CD14-positive monocyte (primary cell): ENCODE data around the gene GPI. TPM values are rescaled to one million over a fixed set of nuclear protein-coding genes. Genes with fewer than 3 reads are reported as not detected.
A peak's percentile ranks its signal among the peaks of the same experiment; 100 is the strongest.

Experiments used
- DNase-seq, 3 donors: peaks; one replicate each; pipeline ENCODE4 v3.0.0-alpha.2; 2011 to 2022
- H2AFZ ChIP-seq: 2 replicates; pipeline ENCODE4 v1.6.0; 2012; ENCODE audit warnings: mild to moderate bottlenecking, low read depth, low read length, inconsistent platforms; ENCODE audit not compliant: insufficient read depth, poor library complexity, severe bottlenecking
- H3K27ac ChIP-seq, 2 donors: 1 replicate in 1 of 2; 2 replicates in 1 of 2; pipeline ENCODE4 v1.5.1; 2012 to 2013; ENCODE audit warnings: low read length in 2 of 2, control low read depth in 1 of 2, inconsistent platforms in 1 of 2, low read depth in 1 of 2, mild to moderate bottlenecking in 1 of 2
- H3K27me3 ChIP-seq, 2 donors: one replicate each; pipeline versions ENCODE4 v1.6.0 to v1.6.1; 2011 to 2013; ENCODE audit warnings: low read length in 2 of 2; ENCODE audit not compliant: control insufficient read depth in 2 of 2, insufficient read depth in 2 of 2
- H3K36me3 ChIP-seq, 2 donors: replicated peaks in 1 of 2; 1 replicate in 1 of 2; 2 replicates in 1 of 2; pipeline versions ENCODE4 v1.5.1 to v1.6.1; 2012 to 2013; ENCODE audit warnings: low read length in 2 of 2, control low read depth in 1 of 2, inconsistent platforms in 1 of 2, mild to moderate bottlenecking in 1 of 2; ENCODE audit not compliant: insufficient read depth in 2 of 2, control insufficient read depth in 1 of 2
- H3K4me1 ChIP-seq, 2 donors: 1 replicate in 1 of 2; 2 replicates in 1 of 2; pipeline versions ENCODE4 v1.5.1 to v1.6.1; 2012 to 2013; ENCODE audit warnings: low read length in 2 of 2, control low read depth in 1 of 2, inconsistent platforms in 1 of 2, mild to moderate bottlenecking in 1 of 2, moderate library complexity in 1 of 2; ENCODE audit not compliant: insufficient read depth in 2 of 2, control insufficient read depth in 1 of 2
- H3K4me2 ChIP-seq: replicated peaks from 2 replicates; pipeline ENCODE3; 2012; ENCODE audit warnings: low read length, moderate library complexity, mild to moderate bottlenecking; ENCODE audit not compliant: poor library complexity, severe bottlenecking; ENCODE audit errors: extremely low read depth
- H3K4me3 ChIP-seq, 3 experiments: fragments of 200-600 bp in 1 of 3; sonication (generic) in 1 of 3; replicated peaks in 1 of 3; 1 replicate in 2 of 3; 2 replicates in 1 of 3; pipeline ENCODE4 v1.5.1; 2011 to 2013; ENCODE audit warnings: low read length in 3 of 3, mild to moderate bottlenecking in 3 of 3, control low read depth in 2 of 3, low read depth in 2 of 3, inconsistent platforms in 1 of 3, moderate library complexity in 1 of 3
- H3K79me2 ChIP-seq: 2 replicates; pipeline ENCODE4 v1.6.0; 2012; ENCODE audit warnings: mild to moderate bottlenecking, control low read depth, inconsistent platforms, low read length, moderate library complexity; ENCODE audit not compliant: insufficient read depth
- H3K9ac ChIP-seq: 2 replicates; pipeline ENCODE4 v1.6.0; 2017; ENCODE audit warnings: low read length, mild to moderate bottlenecking; ENCODE audit not compliant: insufficient read depth, poor library complexity, severe bottlenecking
- H3K9me3 ChIP-seq, 2 donors: replicated peaks in 1 of 2; 1 replicate in 1 of 2; 2 replicates in 1 of 2; pipeline versions ENCODE4 v1.5.1 to v1.6.1; 2012 to 2013; ENCODE audit warnings: low read length in 2 of 2, control low read depth in 1 of 2; ENCODE audit not compliant: control insufficient read depth in 1 of 2, insufficient read depth in 1 of 2
- H4K20me1 ChIP-seq: 2 replicates; pipeline ENCODE4 v1.6.0; 2012; ENCODE audit warnings: mild to moderate bottlenecking, low read length, control low read depth, moderate library complexity; ENCODE audit not compliant: insufficient read depth
- H3K27ac Mint-ChIP-seq, 7 donors: one replicate each; pipeline ENCODE4 v1.8.0; 2020; ENCODE audit warnings: mild to moderate bottlenecking in 7 of 7, mixed read lengths in 7 of 7, moderate library complexity in 6 of 7, inconsistent platforms in 2 of 7
- H3K27me3 Mint-ChIP-seq, 3 donors: one replicate each; pipeline ENCODE4 v1.8.0; 2021 to 2022; ENCODE audit warnings: low read depth in 3 of 3, mild to moderate bottlenecking in 3 of 3, mixed read lengths in 3 of 3, moderate library complexity in 3 of 3, inconsistent platforms in 1 of 3
- H3K36me3 Mint-ChIP-seq, 2 donors: one replicate each; pipeline ENCODE4 v1.8.0; 2020; ENCODE audit warnings: mixed read lengths in 2 of 2, inconsistent platforms in 1 of 2, mild to moderate bottlenecking in 1 of 2
- H3K4me1 Mint-ChIP-seq: one replicate; pipeline ENCODE4 v1.8.0; 2020; ENCODE audit warnings: mild to moderate bottlenecking, mixed read lengths
- H3K4me3 Mint-ChIP-seq, 2 donors: one replicate each; pipeline ENCODE4 v1.8.0; 2020; ENCODE audit warnings: mild to moderate bottlenecking in 2 of 2, mixed read lengths in 2 of 2, moderate library complexity in 1 of 2
- H3K9me3 Mint-ChIP-seq, 7 donors: one replicate each; pipeline ENCODE4 v1.8.0; 2020 to 2022; ENCODE audit warnings: mixed read lengths in 7 of 7, mild to moderate bottlenecking in 6 of 7, moderate library complexity in 6 of 7, inconsistent platforms in 2 of 7
- WGBS: methylation state at CpG from one replicate; pipeline ENCODE4 v1.1.5; 2013; ENCODE audit warnings: missing lambda C conversion rate; ENCODE audit not compliant: insufficient coverage; 5-methylcytosine and 5-hydroxymethylcytosine counted together
- intact Hi-C, 2 donors: fragments of 100-400 bp; cut with micrococcal nuclease; formaldehyde crosslinking; loops; one replicate each; pipeline versions ENCODE4 v1.15.0 to v1.15.1; 2023
- polyA plus RNA-seq, 3 donors: library from polyadenylated mRNA; depleted of rRNA in 1 of 3; unstranded in 2 of 3; stranded (reverse) in 1 of 3; fragments of 300-500 nt in 2 of 3; fragments of >200 nt in 1 of 3; fragmentation: Illumina TruSeq in 2 of 3; gene quantifications; 1 replicate in 2 of 3; 2 replicates in 1 of 3; pipeline ENCODE4 v1.2.3, GENCODE V29; 2012 to 2021
- TF ChIP-seq, protein P1 (sequence below): fragments of 200-600 bp; IDR thresholded peaks from one replicate; pipeline ENCODE4 v1.8.0; 2022; ENCODE audit warnings: antibody characterized with exemption, mild to moderate bottlenecking

GPI gene
- polyA plus RNA-seq, 3 donors: 81.2 to 107 (median 95.3) TPM

DNA sequence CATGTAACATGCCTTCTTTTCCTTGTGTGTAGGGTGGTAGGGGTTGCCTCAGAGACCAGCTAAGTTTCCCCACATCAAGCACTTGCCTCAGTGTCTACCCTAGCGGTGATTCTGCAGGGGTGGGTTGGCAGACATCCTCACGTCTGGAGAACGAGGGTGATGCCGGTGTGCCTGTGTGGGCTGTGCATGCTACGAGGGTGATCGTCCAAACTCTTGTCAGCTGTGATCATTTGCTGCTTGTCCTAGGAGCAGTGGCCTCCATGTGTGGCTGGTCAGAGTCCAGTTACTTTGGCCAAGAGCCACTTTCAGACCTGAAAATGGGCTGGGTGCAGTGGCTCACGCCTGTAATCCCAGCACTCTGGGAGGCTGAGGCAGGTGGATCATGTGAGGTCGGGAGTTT is 5.1 kb downstream of the GPI start:
- H3K9me3 Mint-ChIP-seq: no peaks in the 10 kb centered on the region
- no peak overlapping the region for H3K4me2 ChIP-seq
- no peak overlapping the region for H3K9ac ChIP-seq
- peaks cover 39 to 74% of the 10 kb centered on the region in 2 donors for H3K36me3 ChIP-seq
- H3K27me3 Mint-ChIP-seq: no peaks in the 10 kb centered on the region
- no peaks in the 10 kb centered on the region for H3K9me3 ChIP-seq
- H3K4me1 Mint-ChIP-seq: peaks cover 35% of the 10 kb centered on the region
- H3K27me3 ChIP-seq: no peaks in the 10 kb centered on the region
- 91% methylated on average over 7 of the region's 8 CpGs for WGBS
- intact Hi-C loops: no loop called here
- H3K36me3 Mint-ChIP-seq: peaks cover 52 to 73% of the 10 kb centered on the region in 2 donors
- peak overlapping the region in 3 of 7 donors; percentile 30 to 66 (median 33) for H3K27ac Mint-ChIP-seq
- peaks cover 22 to 24% of the 10 kb centered on the region in 2 donors for H3K4me1 ChIP-seq
- no peak overlapping the region for H3K4me3 Mint-ChIP-seq
- DNase-seq: no peak
- peaks cover 82% of the 10 kb centered on the region for H3K79me2 ChIP-seq
- H4K20me1 ChIP-seq: peaks cover 17% of the 10 kb centered on the region
- TF ChIP-seq, protein P1, sequence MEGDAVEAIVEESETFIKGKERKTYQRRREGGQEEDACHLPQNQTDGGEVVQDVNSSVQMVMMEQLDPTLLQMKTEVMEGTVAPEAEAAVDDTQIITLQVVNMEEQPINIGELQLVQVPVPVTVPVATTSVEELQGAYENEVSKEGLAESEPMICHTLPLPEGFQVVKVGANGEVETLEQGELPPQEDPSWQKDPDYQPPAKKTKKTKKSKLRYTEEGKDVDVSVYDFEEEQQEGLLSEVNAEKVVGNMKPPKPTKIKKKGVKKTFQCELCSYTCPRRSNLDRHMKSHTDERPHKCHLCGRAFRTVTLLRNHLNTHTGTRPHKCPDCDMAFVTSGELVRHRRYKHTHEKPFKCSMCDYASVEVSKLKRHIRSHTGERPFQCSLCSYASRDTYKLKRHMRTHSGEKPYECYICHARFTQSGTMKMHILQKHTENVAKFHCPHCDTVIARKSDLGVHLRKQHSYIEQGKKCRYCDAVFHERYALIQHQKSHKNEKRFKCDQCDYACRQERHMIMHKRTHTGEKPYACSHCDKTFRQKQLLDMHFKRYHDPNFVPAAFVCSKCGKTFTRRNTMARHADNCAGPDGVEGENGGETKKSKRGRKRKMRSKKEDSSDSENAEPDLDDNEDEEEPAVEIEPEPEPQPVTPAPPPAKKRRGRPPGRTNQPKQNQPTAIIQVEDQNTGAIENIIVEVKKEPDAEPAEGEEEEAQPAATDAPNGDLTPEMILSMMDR: no peak
- no peak overlapping the region for H2AFZ ChIP-seq
- no peak overlapping the region for H3K27ac ChIP-seq
- H3K4me3 ChIP-seq: no peak overlapping the region

DNA sequence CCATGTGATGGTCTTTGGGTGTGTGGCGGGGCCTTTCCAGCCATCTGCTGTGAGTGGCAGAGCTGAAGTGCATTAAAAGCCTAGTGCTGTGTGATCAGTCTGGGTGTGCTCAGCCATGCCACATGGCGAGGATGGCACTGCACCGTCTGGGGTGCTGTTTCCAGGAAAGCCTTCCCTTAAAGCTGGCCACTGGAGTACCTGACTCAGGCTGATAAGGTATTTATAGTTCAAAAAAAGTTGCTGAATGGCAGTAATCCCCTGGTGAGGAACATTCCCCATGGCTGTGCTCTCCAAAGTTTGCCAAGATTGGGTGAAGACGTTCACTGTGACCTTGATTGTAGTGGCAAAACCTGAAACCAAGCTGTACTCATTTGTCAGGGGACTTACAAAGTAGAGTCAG is 6.0 kb downstream of the GPI start:
- no peaks in the 10 kb centered on the region for H3K9me3 Mint-ChIP-seq
- TF ChIP-seq, protein P1: no peak
- no peaks in the 10 kb centered on the region for H3K9me3 ChIP-seq
- peaks cover 81% of the 10 kb centered on the region for H3K79me2 ChIP-seq
- intact Hi-C loops: no loop called here
- DNase-seq: no peak
- peaks cover 45 to 83% of the 10 kb centered on the region in 2 donors for H3K36me3 ChIP-seq
- H3K9ac ChIP-seq: no peak overlapping the region
- H3K27me3 Mint-ChIP-seq: no peaks in the 10 kb centered on the region
- peaks cover 20% of the 10 kb centered on the region for H4K20me1 ChIP-seq
- H3K36me3 Mint-ChIP-seq: peaks cover 60 to 81% of the 10 kb centered on the region in 2 donors
- H3K4me2 ChIP-seq: no peak overlapping the region
- no peak overlapping the region for H3K4me3 ChIP-seq
- no peak overlapping the region for H3K4me3 Mint-ChIP-seq
- H3K27me3 ChIP-seq: no peaks in the 10 kb centered on the region
- H3K4me1 ChIP-seq: peaks cover 16% of the 10 kb centered on the region in 2 donors
- peaks cover 30% of the 10 kb centered on the region for H3K4me1 Mint-ChIP-seq
- H3K27ac Mint-ChIP-seq: peak overlapping the region in 5 of 7 donors; percentile 12 to 51 (median 33)
- 90% methylated on average over 3 of the region's 4 CpGs for WGBS
- no peak overlapping the region for H2AFZ ChIP-seq
- no peak overlapping the region for H3K27ac ChIP-seq
